Measurements from ENCODE around the gene ZBED5. TPM values are rescaled to one million over a fixed set of nuclear protein-coding genes. Genes with fewer than 3 reads are reported as not detected.
A peak's percentile ranks its signal among the peaks of the same experiment; 100 is the strongest.

Gene ZBED5
- total and polyA plus RNA-seq, 11 donors, result 22.5 to 49.1 (median 37.8) TPM

DNA sequence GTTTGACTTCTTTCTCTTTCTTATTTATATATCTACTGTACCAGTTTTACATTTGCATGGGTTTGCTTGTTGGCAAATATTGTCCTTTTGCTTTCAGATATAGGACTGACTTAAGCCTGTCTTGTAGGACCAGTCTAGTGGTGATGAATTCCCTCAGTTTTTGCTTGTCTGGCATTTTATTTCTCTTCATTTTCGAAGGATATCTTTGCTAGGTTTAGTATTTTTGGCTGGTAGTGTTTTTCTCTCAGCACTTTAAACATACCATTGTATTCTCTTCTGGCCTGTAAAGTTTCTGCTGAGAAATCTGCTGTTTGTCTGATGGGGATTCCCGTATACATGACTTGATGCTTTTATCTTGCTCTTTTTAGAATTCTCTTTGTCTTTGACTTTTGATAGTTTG is 14.2 kb upstream of the ZBED5 start:
- Histone ChIP-seq H3K27ac (no peak overlapping the region), H3K27me3 (no peaks in the 10 kb centered on the region), H3K36me3 (no peaks in the 10 kb centered on the region), H3K4me3 (no peak overlapping the region), H3K4me1 (peaks cover 0 to 19% (median 7%) of the 10 kb centered on the region in 12 donors), H3K9me3 (peaks cover 0 to 31% (median 15%) of the 10 kb centered on the region in 12 donors)
- no peak for ATAC-seq
- intact Hi-C loops (cut with DNase I), result no loop called here
- no peak for TF ChIP-seq POLR2A (IDR thresholded peaks at IDR 0.05)
- TF ChIP-seq, protein P1, sequence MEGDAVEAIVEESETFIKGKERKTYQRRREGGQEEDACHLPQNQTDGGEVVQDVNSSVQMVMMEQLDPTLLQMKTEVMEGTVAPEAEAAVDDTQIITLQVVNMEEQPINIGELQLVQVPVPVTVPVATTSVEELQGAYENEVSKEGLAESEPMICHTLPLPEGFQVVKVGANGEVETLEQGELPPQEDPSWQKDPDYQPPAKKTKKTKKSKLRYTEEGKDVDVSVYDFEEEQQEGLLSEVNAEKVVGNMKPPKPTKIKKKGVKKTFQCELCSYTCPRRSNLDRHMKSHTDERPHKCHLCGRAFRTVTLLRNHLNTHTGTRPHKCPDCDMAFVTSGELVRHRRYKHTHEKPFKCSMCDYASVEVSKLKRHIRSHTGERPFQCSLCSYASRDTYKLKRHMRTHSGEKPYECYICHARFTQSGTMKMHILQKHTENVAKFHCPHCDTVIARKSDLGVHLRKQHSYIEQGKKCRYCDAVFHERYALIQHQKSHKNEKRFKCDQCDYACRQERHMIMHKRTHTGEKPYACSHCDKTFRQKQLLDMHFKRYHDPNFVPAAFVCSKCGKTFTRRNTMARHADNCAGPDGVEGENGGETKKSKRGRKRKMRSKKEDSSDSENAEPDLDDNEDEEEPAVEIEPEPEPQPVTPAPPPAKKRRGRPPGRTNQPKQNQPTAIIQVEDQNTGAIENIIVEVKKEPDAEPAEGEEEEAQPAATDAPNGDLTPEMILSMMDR (IDR thresholded peaks at IDR 0.05), result no peak
- WGBS, 4 donors, result 95 to 99% (median 97%) methylated on average over 2 of the region's 2 CpGs
- no peak for DNase-seq

DNA sequence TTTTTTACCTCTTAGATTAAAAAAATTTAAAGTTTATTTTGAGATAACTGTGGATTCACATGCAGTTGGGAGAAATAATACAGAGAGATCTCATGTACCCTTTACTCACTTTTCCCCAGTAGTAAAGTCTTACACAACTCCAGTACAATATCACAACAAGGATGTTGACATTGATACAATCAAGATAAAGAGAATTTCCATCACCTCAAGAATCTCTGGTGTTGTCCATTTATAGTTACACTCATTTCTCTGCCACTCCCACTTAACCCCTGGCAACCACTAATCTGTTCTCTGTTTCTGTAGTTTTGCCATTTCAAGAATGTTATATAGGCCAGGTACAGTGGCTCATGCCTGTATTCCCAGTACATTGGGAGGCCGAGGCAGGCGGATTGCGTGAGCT is 10.5 kb upstream of the ZBED5 start:
- Histone ChIP-seq H3K27me3 (no peaks in the 10 kb centered on the region), H3K36me3 (no peaks in the 10 kb centered on the region), H3K4me1 (peaks cover 0 to 39% (median 15%) of the 10 kb centered on the region in 12 donors), H3K9me3 (peaks cover 0 to 27% (median 13%) of the 10 kb centered on the region in 12 donors), H3K27ac (peak overlapping the region in 5 of 12 donors; percentile 1 to 31 (median 7)), H3K4me3 (no peak overlapping the region)
- DNase-seq (no peak), ATAC-seq (peak in 1 of 4 donors; percentile 17)
- intact Hi-C loops (cut with DNase I), result no loop called here
- WGBS, 4 donors, result 89 to 98% (median 91%) methylated on average over 3 of the region's 3 CpGs
- TF ChIP-seq, protein P1 (IDR thresholded peaks at IDR 0.05), result no peak
- no peak for TF ChIP-seq POLR2A (IDR thresholded peaks at IDR 0.05)

DNA sequence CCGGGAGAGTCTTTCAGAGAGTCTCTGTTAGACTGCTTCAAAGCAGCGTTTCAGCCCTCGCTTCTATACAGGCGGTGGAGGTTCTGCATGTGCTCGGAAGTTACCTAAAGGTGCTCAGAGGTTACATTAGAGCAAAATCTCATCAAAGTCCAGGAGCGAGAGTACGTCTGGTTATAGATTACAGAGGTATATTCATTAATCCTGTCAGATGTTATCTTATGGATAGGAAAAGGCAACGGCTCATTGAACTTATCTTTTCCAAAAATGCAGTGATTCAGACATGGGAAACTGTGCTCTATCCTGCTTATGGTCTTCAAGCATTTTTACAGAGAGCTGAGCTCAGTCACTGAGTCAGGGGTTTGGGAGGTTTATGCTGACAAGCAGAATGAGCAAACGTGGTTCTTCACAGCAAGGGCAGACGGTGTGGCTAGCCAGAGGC is 9.1 kb upstream of the ZBED5 start:
- H3K36me3 ChIP-seq, result no peaks in the 10 kb centered on the region
- peak in 3 of 4 donors; percentile 24 to 47 (median 45) for ATAC-seq
- intact Hi-C loops (cut with DNase I), result no loop called here
- TF ChIP-seq, protein P1 (IDR thresholded peaks at IDR 0.05), result no peak
- TF ChIP-seq POLR2A (IDR thresholded peaks at IDR 0.05), result no peak
- H3K4me3 ChIP-seq, result no peak overlapping the region
- H3K27me3 ChIP-seq, result no peaks in the 10 kb centered on the region
- no peak for DNase-seq
- peak overlapping the region in 11 of 12 donors; percentile 23 to 69 (median 58) for H3K27ac ChIP-seq
- H3K4me1 ChIP-seq, result peaks cover 0 to 51% (median 15%) of the 10 kb centered on the region in 12 donors
- 57 to 66% (median 63%) methylated on average over 10 of the region's 10 CpGs for WGBS, 4 donors
- H3K9me3 ChIP-seq, result peaks cover 0 to 13% (median 3%) of the 10 kb centered on the region in 12 donors

DNA sequence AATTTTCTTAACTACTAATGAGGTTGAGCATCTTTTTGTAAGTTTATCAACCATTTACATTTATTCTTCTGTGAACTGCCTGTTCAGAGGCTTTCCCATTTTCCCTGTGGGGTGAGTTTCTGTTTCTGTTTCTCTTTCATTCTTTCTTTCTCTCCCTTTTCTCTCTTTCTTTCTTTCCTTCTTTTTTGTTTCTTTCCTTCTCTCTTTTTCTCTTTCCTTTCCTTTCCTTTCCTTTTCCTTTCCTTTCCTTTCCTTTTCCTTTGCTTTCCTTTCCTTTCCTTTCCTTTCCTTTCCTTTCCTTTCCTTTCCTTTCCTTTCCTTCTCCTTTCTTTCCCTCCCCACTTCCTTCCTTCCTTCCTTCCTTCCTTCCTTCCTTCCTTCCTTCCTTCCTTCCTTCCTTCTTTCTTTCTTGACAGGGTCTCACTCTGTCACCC is 8.0 kb upstream of the ZBED5 start:
- TF ChIP-seq, protein P1 (IDR thresholded peaks at IDR 0.05), result no peak
- no peak for TF ChIP-seq POLR2A (IDR thresholded peaks at IDR 0.05)
- no peaks in the 10 kb centered on the region for H3K36me3 ChIP-seq
- DNase-seq, result no peak
- intact Hi-C loops (cut with DNase I), result no loop called here
- peaks cover 0 to 4% (median 0%) of the 10 kb centered on the region in 12 donors for H3K9me3 ChIP-seq
- H3K27me3 ChIP-seq, result no peaks in the 10 kb centered on the region
- no peak for ATAC-seq
- peak overlapping the region in 3 of 12 donors; percentile 61 to 69 (median 66) for H3K27ac ChIP-seq
- H3K4me3 ChIP-seq, result no peak overlapping the region
- peaks cover 0 to 51% (median 15%) of the 10 kb centered on the region in 12 donors for H3K4me1 ChIP-seq

Measured in heart left ventricle (tissue), 16 donors.